Hair follicle dermal papilla cell (primary cell): Measurements from ENCODE around the gene MATN1. TPM values are rescaled to one million over a fixed set of nuclear protein-coding genes. Genes with fewer than 3 reads are reported as not detected.

Source experiments
- small RNA-seq: library from RNA; depleted of rRNA; stranded (forward); fragments of <200 nt; gene quantifications from one replicate; pipeline ENCODE3, GENCODE V24; 2012
- total RNA-seq: library from RNA; depleted of rRNA; stranded (reverse); fragments of >200 nt; gene quantifications from 2 replicates; pipeline ENCODE4 v1.2.3, GENCODE V29; 2012

The MATN1 gene, protein sequence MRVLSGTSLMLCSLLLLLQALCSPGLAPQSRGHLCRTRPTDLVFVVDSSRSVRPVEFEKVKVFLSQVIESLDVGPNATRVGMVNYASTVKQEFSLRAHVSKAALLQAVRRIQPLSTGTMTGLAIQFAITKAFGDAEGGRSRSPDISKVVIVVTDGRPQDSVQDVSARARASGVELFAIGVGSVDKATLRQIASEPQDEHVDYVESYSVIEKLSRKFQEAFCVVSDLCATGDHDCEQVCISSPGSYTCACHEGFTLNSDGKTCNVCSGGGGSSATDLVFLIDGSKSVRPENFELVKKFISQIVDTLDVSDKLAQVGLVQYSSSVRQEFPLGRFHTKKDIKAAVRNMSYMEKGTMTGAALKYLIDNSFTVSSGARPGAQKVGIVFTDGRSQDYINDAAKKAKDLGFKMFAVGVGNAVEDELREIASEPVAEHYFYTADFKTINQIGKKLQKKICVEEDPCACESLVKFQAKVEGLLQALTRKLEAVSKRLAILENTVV
- total RNA-seq = 0.36 TPM in 1 of 2 replicates, not detected in the other

DNA sequence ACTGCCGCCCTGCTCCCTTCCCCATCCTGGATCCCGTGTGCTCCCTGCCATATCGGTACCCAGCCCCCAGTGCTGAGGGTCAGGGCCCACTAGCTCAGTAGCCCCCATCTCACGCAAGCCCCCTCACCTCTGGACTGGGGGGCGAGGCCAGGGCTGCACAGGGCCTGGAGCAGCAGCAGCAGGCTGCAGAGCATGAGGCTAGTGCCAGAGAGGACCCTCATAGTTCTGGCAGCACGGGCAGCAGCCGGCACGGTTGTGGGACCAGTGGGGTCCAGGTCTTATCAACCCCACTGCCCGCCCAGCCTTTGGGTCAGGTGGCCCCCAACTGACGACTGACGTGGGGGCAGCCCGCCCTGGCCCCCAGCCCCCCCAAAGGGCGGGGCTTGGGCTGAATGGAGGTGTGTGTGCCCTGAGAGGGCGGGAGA, at the start of gene MATN1:
TSS of gene MATN1 (minus strand) at position 255 of the 425 bp plus-strand sequence. CDS start at position 221, 34 bp downstream.

DNA sequence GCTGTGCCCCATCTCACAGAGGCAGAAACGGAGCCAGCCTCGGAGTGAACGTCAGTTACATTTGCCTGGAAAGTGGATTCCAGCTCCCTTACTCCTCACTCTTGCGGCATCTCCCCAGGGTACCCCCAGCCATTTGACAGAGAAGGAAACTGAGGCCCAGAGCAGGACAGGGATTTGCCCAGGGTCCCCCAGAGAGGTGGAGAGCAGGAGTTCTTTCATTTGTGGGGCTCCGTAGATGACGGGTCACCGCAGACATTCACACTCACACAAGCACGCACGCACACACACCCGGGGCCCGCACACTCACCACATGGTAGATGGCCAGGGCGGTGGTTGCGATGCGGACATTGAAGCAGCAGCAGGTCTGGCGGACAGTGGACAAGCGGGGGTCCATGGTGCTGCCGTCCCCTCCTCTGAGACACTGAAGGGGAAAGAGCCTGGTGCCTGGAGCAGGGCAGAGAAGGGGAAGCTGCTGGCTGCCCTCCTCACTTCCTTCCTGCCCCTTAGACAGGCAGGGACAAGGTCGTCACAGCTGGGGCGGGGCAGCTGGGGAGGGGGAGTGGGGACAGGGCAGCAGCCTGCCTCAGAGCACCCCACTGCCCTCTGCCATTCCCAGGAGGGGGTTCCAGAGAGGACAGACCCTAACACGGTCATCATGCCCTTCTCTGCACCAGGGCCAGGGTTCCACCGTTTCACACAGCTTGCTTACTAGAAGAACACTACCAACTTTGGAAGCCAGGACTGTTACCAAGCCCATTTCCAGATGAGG, 34.2 kb upstream of the MATN1 start, which contains the start of gene LAPTM5:
TSS of gene LAPTM5 (minus strand) at position 423 of the 769 bp plus-strand sequence. CDS start at position 394, 29 bp downstream.

Small RNAs within 50 kb of the gene (small RNA-seq; reads per million reads assigned to genes)
- not detected for gene MIR4420

Other genes with a start within 250 kb of the MATN1 start
- gene LAPTM5, start 34.2 kb upstream of the MATN1 start, total RNA-seq = 0.97 TPM in 2 replicates
- gene SDC3, start 185.2 kb upstream of the MATN1 start, total RNA-seq = 172 and 175 TPM in 2 replicates